Measurements from ENCODE around the gene AWAT2. TPM values are rescaled to one million over a fixed set of nuclear protein-coding genes. Genes with fewer than 3 reads are reported as not detected.

AWAT2 gene
- total RNA-seq, 1 experiment from 2014 or later, result not detected

GRCh38 chrX:70079297-70079696, 29.6 kb upstream of the AWAT2 start:
- no peak for ATAC-seq
- DNase-seq (ENCODE audit: low spot score), result no peak
- ChIA-PET CTCF (interaction anchor here (1.0 kb wide), 1 partner anchor 46 kb away, joined by 3 read pairs; no protein-coding TSS in a partner anchor), POLR2A (no interaction called here)
- Mint-ChIP-seq H3K4me1 (peaks cover 7% of the 10 kb centered on the region), H3K4me3 (no peak overlapping the region), H3K27ac (no peak overlapping the region), H3K9me3 (peaks cover 6% of the 10 kb centered on the region), H3K36me3 (peaks cover 3% of the 10 kb centered on the region; the same call in 1 of the 2 replicates), H3K27me3 (ENCODE audit: low read depth) (no peaks in the 10 kb centered on the region)
- peak; percentile 64; the same call in 1 of the 2 replicates for TF ChIP-seq ZNF121 (CRISPR knock-in tag; IDR thresholded peaks at IDR 0.05)
- no peak for TF ChIP-seq ARID4B (CRISPR knock-in tag; IDR thresholded peaks at IDR 0.05; ENCODE audit: borderline replicate concordance)

GRCh38 chrX:70066646-70067045, 16.9 kb upstream of the AWAT2 start:
- Mint-ChIP-seq H3K9me3 (no peaks in the 10 kb centered on the region), H3K4me3 (no peak overlapping the region)
- CTCF ChIA-PET, result no interaction called here
- TF ChIP-seq CREB1 (CRISPR knock-in tag; IDR thresholded peaks at IDR 0.05) (no peak), ELF4 (CRISPR knock-in tag; IDR thresholded peaks at IDR 0.05; ENCODE audit: low read depth) (no peak), ZSCAN18 (CRISPR knock-in tag; IDR thresholded peaks at IDR 0.05) (no peak), ATF2 (CRISPR knock-in tag; IDR thresholded peaks at IDR 0.05; ENCODE audit: borderline replicate concordance, low read depth) (no peak), NR3C1 (CRISPR knock-in tag; conservative IDR thresholded peaks at IDR 0.05; ENCODE audit: low read depth) (no peak), E2F1 (CRISPR knock-in tag; IDR thresholded peaks at IDR 0.05) (no peak), HMGA2 (CRISPR knock-in tag; IDR thresholded peaks at IDR 0.05) (no peak), RELA (CRISPR knock-in tag; IDR thresholded peaks at IDR 0.05; ENCODE audit: borderline replicate concordance) (no peak), CTCF (IDR thresholded peaks at IDR 0.05) (no peak), AFF4 (CRISPR knock-in tag; IDR thresholded peaks at IDR 0.05; ENCODE audit: borderline replicate concordance) (no peak), ZNF671 (CRISPR knock-in tag; IDR thresholded peaks at IDR 0.05) (no peak), EMX1 (CRISPR knock-in tag; IDR thresholded peaks at IDR 0.05) (no peak), ZNF423 (CRISPR knock-in tag; IDR thresholded peaks at IDR 0.05) (no peak), FOXP4 (CRISPR knock-in tag; IDR thresholded peaks at IDR 0.05) (no peak), GABPB1 (CRISPR knock-in tag; IDR thresholded peaks at IDR 0.05) (no peak), FOXJ3 (CRISPR knock-in tag; IDR thresholded peaks at IDR 0.05; ENCODE audit: borderline replicate concordance) (no peak), MYBL2 (CRISPR knock-in tag; IDR thresholded peaks at IDR 0.05) (no peak), TEAD4 (CRISPR knock-in tag; IDR thresholded peaks at IDR 0.05) (no peak)

More at GRCh38 chrX:70066646-70067045, 16.9 kb upstream of the AWAT2 start:
- Mint-ChIP-seq H3K27me3 (ENCODE audit: low read depth) (peaks cover 5% of the 10 kb centered on the region; the same call in 1 of the 2 replicates), H3K36me3 (no peaks in the 10 kb centered on the region), H3K4me1 (peaks cover 4% of the 10 kb centered on the region; the same call in 1 of the 2 replicates), H3K27ac (no peak overlapping the region)
- POLR2A ChIA-PET, result no interaction called here
- ATAC-seq (no peak), DNase-seq (ENCODE audit: low spot score) (no peak)
